B cell (primary cell): ENCODE measurements around the gene PIK3AP1. TPM values are rescaled to one million over a fixed set of nuclear protein-coding genes. Genes with fewer than 3 reads are reported as not detected.

Source experiments
- ATAC-seq: fragments of 200-7000 bp; cut with Tn5 transposase; one replicate; pipeline ENCODE4 v1.10.0; 2021; ENCODE audit warnings: low read depth, mild to moderate bottlenecking, moderate number of reproducible peaks, moderate library complexity
- CTCF ChIA-PET: fragments of 350-600 bp; sonication (Branson Sonifier 250); formaldehyde crosslinking; loops from one replicate; lab custom pipeline; 2021; ENCODE audit warnings: antibody characterized with exemption, inconsistent platforms; lab: Charles Lee
- POLR2A ChIA-PET: fragments of 350-600 bp; sonication (Branson Sonifier 250); formaldehyde crosslinking; loops from one replicate; lab custom pipeline; 2021; ENCODE audit warnings: antibody characterized with exemption; lab: Charles Lee
- DNase-seq: peaks from one replicate; pipeline ENCODE4 v3.0.0; 2013
- H2AFZ ChIP-seq: 2 replicates; pipeline ENCODE4 v1.6.1; 2012; ENCODE audit warnings: mild to moderate bottlenecking, low read depth, low read length; ENCODE audit not compliant: insufficient read depth, poor library complexity, severe bottlenecking
- H3K27ac ChIP-seq, 2 donors: 1 replicate in 1 of 2; 2 replicates in 1 of 2; pipeline ENCODE4 v1.5.1; 2012 to 2013; ENCODE audit warnings: low read length in 2 of 2, mild to moderate bottlenecking in 2 of 2, moderate library complexity in 1 of 2
- H3K27me3 ChIP-seq, 4 experiments: fragments of 200-600 bp in 1 of 4; sonication (generic) in 1 of 4; replicated peaks in 1 of 4; 1 replicate in 2 of 4; 2 replicates in 2 of 4; pipeline versions ENCODE4 v1.6.1 to v1.7.0; 2013 to 2016; ENCODE audit warnings: low read length in 3 of 4, mild to moderate bottlenecking in 2 of 4, mixed read lengths in 1 of 4, moderate library complexity in 1 of 4; ENCODE audit not compliant: insufficient read depth in 4 of 4, control insufficient read depth in 3 of 4; ENCODE audit errors: control extremely low read depth in 1 of 4
- H3K36me3 ChIP-seq, 2 experiments: replicated peaks in 1 of 2; 1 replicate in 1 of 2; 2 replicates in 1 of 2; pipeline versions ENCODE4 v1.6.1 to v1.7.1; 2013; ENCODE audit warnings: low read length in 1 of 2; ENCODE audit not compliant: insufficient read depth in 2 of 2, control insufficient read depth in 1 of 2; ENCODE audit errors: control extremely low read depth in 1 of 2, extremely low read depth in 1 of 2
- H3K4me1 ChIP-seq, 2 donors: fragments of 200-600 bp in 1 of 2; sonication (generic) in 1 of 2; 1 replicate in 1 of 2; 2 replicates in 1 of 2; pipeline versions ENCODE4 v1.5.1 to v1.6.1; 2013 to 2017; ENCODE audit warnings: low read length in 2 of 2; ENCODE audit not compliant: control insufficient read depth in 2 of 2, insufficient read depth in 2 of 2
- H3K4me2 ChIP-seq: replicated peaks from 2 replicates; pipeline ENCODE3; 2012; ENCODE audit warnings: mild to moderate bottlenecking, low read depth, low read length; ENCODE audit not compliant: poor library complexity, severe bottlenecking
- H3K4me3 ChIP-seq, 5 experiments: fragments of 200-600 bp in 1 of 5; sonication (generic) in 1 of 5; 1 replicate in 3 of 5; 2 replicates in 2 of 5; pipeline versions ENCODE4 v1.5.1 to v1.7.0; 2011 to 2016; ENCODE audit warnings: low read length in 4 of 5, mild to moderate bottlenecking in 4 of 5, low read depth in 2 of 5, control low read depth in 1 of 5, moderate library complexity in 1 of 5; ENCODE audit not compliant: insufficient read depth in 1 of 5; ENCODE audit errors: control extremely low read depth in 1 of 5, extremely low read depth in 1 of 5
- H3K79me2 ChIP-seq: fragments of 200-600 bp; sonication (generic); one replicate; pipeline ENCODE4 v1.6.0; 2016; ENCODE audit warnings: low read length; ENCODE audit not compliant: control insufficient read depth, insufficient read depth
- H3K9ac ChIP-seq: fragments of 200-600 bp; sonication (generic); 2 replicates; pipeline ENCODE4 v1.6.1; 2017; ENCODE audit warnings: mild to moderate bottlenecking, low read length, moderate library complexity
- H3K9me3 ChIP-seq, 3 donors: one replicate each; pipeline versions ENCODE4 v1.6.1 to v1.7.1; 2013; ENCODE audit warnings: low read length in 2 of 3; ENCODE audit not compliant: control insufficient read depth in 2 of 3, insufficient read depth in 1 of 3; ENCODE audit errors: control extremely low read depth in 1 of 3
- H4K20me1 ChIP-seq: 2 replicates; pipeline ENCODE4 v1.6.0; 2012; ENCODE audit warnings: mild to moderate bottlenecking, low read length; ENCODE audit not compliant: insufficient read depth, control insufficient read depth, poor library complexity, severe bottlenecking
- H3K27ac Mint-ChIP-seq: one replicate; pipeline ENCODE4 v1.8.0; 2021; ENCODE audit warnings: mixed read lengths
- H3K27me3 Mint-ChIP-seq: one replicate; pipeline ENCODE4 v1.8.0; 2021; ENCODE audit warnings: mixed read lengths
- H3K4me1 Mint-ChIP-seq: one replicate; pipeline ENCODE4 v1.8.0; 2021; ENCODE audit warnings: mixed read lengths
- H3K4me3 Mint-ChIP-seq: one replicate; pipeline ENCODE4 v1.8.0; 2021; ENCODE audit warnings: mixed read lengths
- H3K9me3 Mint-ChIP-seq: one replicate; pipeline ENCODE4 v1.8.0; 2022; ENCODE audit warnings: mixed read lengths; ENCODE audit not compliant: insufficient read depth
- EZH2 ChIP-seq: IDR thresholded peaks from 2 replicates; pipeline ENCODE4 v1.6.1; 2012; ENCODE audit warnings: borderline replicate concordance, low read depth, mild to moderate bottlenecking, moderate library complexity, low read length; ENCODE audit not compliant: insufficient read depth, poor library complexity, severe bottlenecking
- WGBS: methylation state at CpG from one replicate; pipeline ENCODE4 v1.1.5; 2013; ENCODE audit warnings: missing lambda C conversion rate; ENCODE audit not compliant: insufficient coverage; 5-methylcytosine and 5-hydroxymethylcytosine counted together
- intact Hi-C: fragments of 100-400 bp; cut with micrococcal nuclease; formaldehyde crosslinking; loops from one replicate; pipeline ENCODE4 v1.10.0; 2022
- polyA plus RNA-seq: library from polyadenylated mRNA; depleted of rRNA; stranded (reverse); fragments of >200 nt; gene quantifications from 2 replicates; pipeline ENCODE4 v1.2.3, GENCODE V29; 2012
- total RNA-seq, 2 donors: library from RNA; stranded (reverse); fragments of 120-200 nt in 1 of 2; gene quantifications; 1 replicate in 1 of 2; 2 replicates in 1 of 2; pipeline versions ENCODE4 v1.2.3 to v1.2.4, GENCODE V29; 2013 to 2022
- TF ChIP-seq, protein P1 (sequence below): fragments of 200-600 bp; IDR thresholded peaks from one replicate; pipeline ENCODE4 v1.8.0; 2022; ENCODE audit warnings: antibody characterized with exemption, mild to moderate bottlenecking

PIK3AP1 gene
- total and polyA plus RNA-seq, 2 donors (not counting 1 experiment from before 2014, with no cell fraction given), result 125 to 130 TPM

DNA sequence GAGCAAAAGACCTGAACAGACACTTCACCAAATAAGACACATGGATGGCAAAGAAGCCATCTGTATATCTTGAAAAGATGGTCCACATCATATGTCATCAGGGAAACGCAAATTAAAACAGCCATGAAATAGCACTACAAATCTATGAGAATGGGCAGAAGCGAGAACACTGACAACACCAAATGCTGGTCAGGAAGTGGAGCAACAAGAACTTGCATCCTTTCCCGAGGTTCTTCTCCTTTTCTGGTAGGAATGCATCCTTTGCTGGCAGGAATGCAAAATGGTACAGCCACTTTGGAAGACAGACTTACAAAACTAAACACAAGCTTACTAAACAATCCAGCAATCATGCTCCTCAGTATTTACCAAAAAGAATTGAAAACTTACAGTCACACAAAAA lies 60.0 kb downstream of the PIK3AP1 start:
- H3K27me3 ChIP-seq, result no peaks in the 10 kb centered on the region
- H3K9me3 ChIP-seq, result peaks cover 0 to 3% (median 0%) of the 10 kb centered on the region in 3 donors
- no peak for TF ChIP-seq EZH2
- TF ChIP-seq, protein P1, sequence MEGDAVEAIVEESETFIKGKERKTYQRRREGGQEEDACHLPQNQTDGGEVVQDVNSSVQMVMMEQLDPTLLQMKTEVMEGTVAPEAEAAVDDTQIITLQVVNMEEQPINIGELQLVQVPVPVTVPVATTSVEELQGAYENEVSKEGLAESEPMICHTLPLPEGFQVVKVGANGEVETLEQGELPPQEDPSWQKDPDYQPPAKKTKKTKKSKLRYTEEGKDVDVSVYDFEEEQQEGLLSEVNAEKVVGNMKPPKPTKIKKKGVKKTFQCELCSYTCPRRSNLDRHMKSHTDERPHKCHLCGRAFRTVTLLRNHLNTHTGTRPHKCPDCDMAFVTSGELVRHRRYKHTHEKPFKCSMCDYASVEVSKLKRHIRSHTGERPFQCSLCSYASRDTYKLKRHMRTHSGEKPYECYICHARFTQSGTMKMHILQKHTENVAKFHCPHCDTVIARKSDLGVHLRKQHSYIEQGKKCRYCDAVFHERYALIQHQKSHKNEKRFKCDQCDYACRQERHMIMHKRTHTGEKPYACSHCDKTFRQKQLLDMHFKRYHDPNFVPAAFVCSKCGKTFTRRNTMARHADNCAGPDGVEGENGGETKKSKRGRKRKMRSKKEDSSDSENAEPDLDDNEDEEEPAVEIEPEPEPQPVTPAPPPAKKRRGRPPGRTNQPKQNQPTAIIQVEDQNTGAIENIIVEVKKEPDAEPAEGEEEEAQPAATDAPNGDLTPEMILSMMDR, result no peak
- H3K9ac ChIP-seq, result no peak overlapping the region
- POLR2A ChIA-PET, result no interaction called here
- peaks cover 66% of the 10 kb centered on the region for H4K20me1 ChIP-seq
- no peak for ATAC-seq
- H3K4me1 ChIP-seq, result peaks cover 57 to 62% of the 10 kb centered on the region in 2 donors
- peaks cover 10 to 36% of the 10 kb centered on the region in 2 experiments for H3K36me3 ChIP-seq
- H3K4me3 ChIP-seq, result no peak overlapping the region
- Mint-ChIP-seq H3K27me3 (no peaks in the 10 kb centered on the region), H3K4me3 (no peak overlapping the region), H3K9me3 (no peaks in the 10 kb centered on the region), H3K27ac (peak overlapping the region; percentile 74), H3K4me1 (peaks cover 78% of the 10 kb centered on the region)
- CTCF ChIA-PET, result no interaction called here
- DNase-seq, result no peak
- H2AFZ ChIP-seq, result no peak overlapping the region
- no peak overlapping the region for H3K4me2 ChIP-seq
- peak overlapping the region in 1 of 2 donors; percentile 33 for H3K27ac ChIP-seq
- peaks cover 96% of the 10 kb centered on the region for H3K79me2 ChIP-seq
- intact Hi-C loops, result no loop called here
- 53% methylated on average over 2 of the region's 3 CpGs for WGBS

DNA sequence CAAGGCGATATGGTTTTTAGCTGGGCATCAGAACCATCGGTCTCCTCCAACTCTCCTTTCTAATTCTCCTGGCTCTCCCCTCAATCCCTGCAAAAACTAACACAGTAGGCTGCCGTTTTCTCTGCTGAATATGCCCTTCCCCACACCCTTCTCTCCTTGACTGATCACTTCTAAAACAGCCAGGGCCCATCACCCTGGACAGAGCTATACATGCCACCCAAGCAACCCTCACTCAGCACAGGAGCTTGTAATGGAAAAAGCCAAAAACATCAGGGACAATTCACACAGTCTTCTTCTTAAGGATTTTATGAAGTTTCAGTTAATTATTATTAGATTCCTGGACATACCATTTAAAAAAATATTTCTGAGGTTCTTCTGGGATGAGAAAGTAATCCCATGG lies 61.5 kb downstream of the PIK3AP1 start:
- peak overlapping the region; percentile 42 for H3K4me2 ChIP-seq
- H3K9ac ChIP-seq, result no peak overlapping the region
- ChIA-PET POLR2A (interaction anchor here (0.7 kb wide), 1 partner anchor 15 kb away, joined by 3 read pairs; no protein-coding TSS in a partner anchor), CTCF (interaction anchor here (0.6 to 1.2 kb wide), 8 partner anchors 11 to 148 kb away, joined by 3 to 4 read pairs (median 3); no protein-coding TSS in a partner anchor)
- Mint-ChIP-seq H3K27me3 (no peaks in the 10 kb centered on the region), H3K9me3 (no peaks in the 10 kb centered on the region), H3K4me1 (peaks cover 72% of the 10 kb centered on the region), H3K4me3 (peak overlapping the region; percentile 11), H3K27ac (peak overlapping the region; percentile 62)
- H3K27ac ChIP-seq, result peak overlapping the region in 1 of 2 donors; percentile 53
- DNase-seq, result no peak
- no peak for TF ChIP-seq EZH2
- TF ChIP-seq, protein P1, result no peak
- 94% methylated on average over 3 of the region's 3 CpGs for whole genome bisulfite sequencing
- H3K27me3 ChIP-seq, result no peaks in the 10 kb centered on the region
- peaks cover 63% of the 10 kb centered on the region for H4K20me1 ChIP-seq
- H3K4me1 ChIP-seq, result peaks cover 46 to 48% of the 10 kb centered on the region in 2 donors
- H2AFZ ChIP-seq, result no peak overlapping the region
- intact Hi-C loops, result no loop called here
- H3K9me3 ChIP-seq, result peaks cover 0 to 3% (median 0%) of the 10 kb centered on the region in 3 donors
- ATAC-seq, result no peak
- H3K79me2 ChIP-seq, result peaks cover 96% of the 10 kb centered on the region
- H3K36me3 ChIP-seq, result peaks cover 5 to 42% of the 10 kb centered on the region in 2 experiments
- no peak overlapping the region for H3K4me3 ChIP-seq
